ENCODE data around the gene FGFR2.

GRCh38 chr10:121526801-121527221 is 71.4 kb downstream of the FGFR2 start:
- TF ChIP-seq CTCF (IDR thresholded peaks at IDR 0.05): no peak
- no peak for TF ChIP-seq POLR2AphosphoS5 (IDR thresholded peaks at IDR 0.05)
- no peak for TF ChIP-seq EP300 (IDR thresholded peaks at IDR 0.05)
